Prostate gland (tissue), 2 donors: ENCODE results near the gene E4F1.
A peak's percentile ranks its signal among the peaks of the same experiment; 100 is the strongest.

ENCODE experiments used
- CTCF ChIP-seq, 4 experiments: fragments of 200-600 bp in 2 of 4; fragments of 450-650 bp in 2 of 4; sonication (generic) in 2 of 4; IDR thresholded peaks; 1 replicate in 3 of 4; 2 replicates in 1 of 4; pipeline ENCODE4 v1.5.1; 2016 to 2019; ENCODE audit warnings: antibody characterized with exemption in 4 of 4, mild to moderate bottlenecking in 2 of 4, moderate library complexity in 2 of 4
- POLR2A ChIP-seq: fragments of 450-650 bp; IDR thresholded peaks from one replicate; pipeline ENCODE4 v1.6.1; 2016; ENCODE audit warnings: antibody characterized with exemption, mild to moderate bottlenecking
- POLR2AphosphoS5 ChIP-seq: sonication (generic); formaldehyde crosslinking; IDR thresholded peaks from one replicate; pipeline ENCODE4 v1.6.1; 2017; ENCODE audit warnings: antibody characterized with exemption

- TF ChIP-seq POLR2AphosphoS5, result peak; percentile 50
- no peak for TF ChIP-seq CTCF (IDR thresholded peaks at IDR 0.05)
- no peak for TF ChIP-seq POLR2A
These were observed 36.9 kb downstream of the E4F1 start for GRCh38 chr16:2260250-2260649.
